ENCODE results near the gene CDK14. TPM values are rescaled to one million over a fixed set of nuclear protein-coding genes. Genes with fewer than 3 reads are reported as not detected.

The CDK14 gene
- total and polyA plus RNA-seq, 4 donors = 4.2 to 12.4 (median 7.4) TPM

DNA sequence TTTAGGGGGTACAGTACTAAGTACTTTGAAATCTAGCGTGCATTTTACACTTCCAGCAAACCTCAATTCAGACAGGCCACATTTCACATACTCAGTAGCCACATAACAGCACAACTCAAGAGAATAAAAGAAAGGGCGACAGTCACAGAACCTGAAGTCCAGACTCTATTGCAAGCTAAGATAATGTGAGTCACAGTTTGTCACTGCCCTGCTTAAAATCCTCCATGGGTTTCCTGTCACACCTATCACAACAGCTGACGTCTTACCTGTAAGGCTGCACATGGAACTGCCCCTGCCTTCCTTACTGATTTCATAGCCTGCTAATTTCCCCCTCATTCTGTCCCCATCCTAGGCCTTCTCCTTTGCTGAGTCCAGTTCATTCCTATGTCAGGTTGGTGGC, 16.1 kb upstream of the CDK14 start:
- no peak for DNase-seq (ENCODE audit: low spot score)
- Histone ChIP-seq H3K9ac (ENCODE audit: low read depth in 1 of 2, low read length in 2 of 2) (no peak overlapping the region), H3K36me3 (ENCODE audit: control insufficient read depth in 4 of 4, insufficient read depth in 3 of 4, low read depth in 1 of 4, low read length in 3 of 4) (no peaks in the 10 kb centered on the region), H3K27ac (ENCODE audit: low read depth in 1 of 2, low read length in 2 of 2) (no peak overlapping the region), H3K27me3 (ENCODE audit: control insufficient read depth in 4 of 4, insufficient read depth in 4 of 4, low read length in 3 of 4) (no peaks in the 10 kb centered on the region), H3K9me3 (ENCODE audit: control insufficient read depth in 4 of 4, low read length in 3 of 4) (no peaks in the 10 kb centered on the region), H3K4me1 (ENCODE audit: control insufficient read depth in 4 of 4, insufficient read depth in 4 of 4, low read length in 3 of 4) (peaks cover 0 to 3% (median 0%) of the 10 kb centered on the region in 4 donors), H3K4me3 (ENCODE audit: low read depth in 1 of 3, low read length in 3 of 3) (no peak overlapping the region)
- TF ChIP-seq, protein P1, sequence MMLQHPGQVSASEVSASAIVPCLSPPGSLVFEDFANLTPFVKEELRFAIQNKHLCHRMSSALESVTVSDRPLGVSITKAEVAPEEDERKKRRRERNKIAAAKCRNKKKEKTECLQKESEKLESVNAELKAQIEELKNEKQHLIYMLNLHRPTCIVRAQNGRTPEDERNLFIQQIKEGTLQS (IDR thresholded peaks at IDR 0.05) = no peak
- TF ChIP-seq EGR1 (IDR thresholded peaks at IDR 0.05; ENCODE audit: low read depth in 2 of 2) = no peak
- no peak for TF ChIP-seq NR2F2 (IDR thresholded peaks at IDR 0.05)
- TF ChIP-seq HNF4G (IDR thresholded peaks at IDR 0.05) = no peak
- no peak for TF ChIP-seq FOXA1 (IDR thresholded peaks at IDR 0.05)
- no peak for TF ChIP-seq JUND (IDR thresholded peaks at IDR 0.05)
- TF ChIP-seq HNF4A (conservative IDR thresholded peaks at IDR 0.05) = no peak
- TF ChIP-seq TAF1 (conservative IDR thresholded peaks at IDR 0.05) = no peak
- TF ChIP-seq RAD21 (IDR thresholded peaks at IDR 0.05) = no peak
- TF ChIP-seq REST (IDR thresholded peaks at IDR 0.05) = no peak
- no peak for TF ChIP-seq GABPA (IDR thresholded peaks at IDR 0.05 in 1 of 2, conservative IDR thresholded peaks at IDR 0.05 in 1 of 2)
- TF ChIP-seq, protein P2, sequence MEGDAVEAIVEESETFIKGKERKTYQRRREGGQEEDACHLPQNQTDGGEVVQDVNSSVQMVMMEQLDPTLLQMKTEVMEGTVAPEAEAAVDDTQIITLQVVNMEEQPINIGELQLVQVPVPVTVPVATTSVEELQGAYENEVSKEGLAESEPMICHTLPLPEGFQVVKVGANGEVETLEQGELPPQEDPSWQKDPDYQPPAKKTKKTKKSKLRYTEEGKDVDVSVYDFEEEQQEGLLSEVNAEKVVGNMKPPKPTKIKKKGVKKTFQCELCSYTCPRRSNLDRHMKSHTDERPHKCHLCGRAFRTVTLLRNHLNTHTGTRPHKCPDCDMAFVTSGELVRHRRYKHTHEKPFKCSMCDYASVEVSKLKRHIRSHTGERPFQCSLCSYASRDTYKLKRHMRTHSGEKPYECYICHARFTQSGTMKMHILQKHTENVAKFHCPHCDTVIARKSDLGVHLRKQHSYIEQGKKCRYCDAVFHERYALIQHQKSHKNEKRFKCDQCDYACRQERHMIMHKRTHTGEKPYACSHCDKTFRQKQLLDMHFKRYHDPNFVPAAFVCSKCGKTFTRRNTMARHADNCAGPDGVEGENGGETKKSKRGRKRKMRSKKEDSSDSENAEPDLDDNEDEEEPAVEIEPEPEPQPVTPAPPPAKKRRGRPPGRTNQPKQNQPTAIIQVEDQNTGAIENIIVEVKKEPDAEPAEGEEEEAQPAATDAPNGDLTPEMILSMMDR (IDR thresholded peaks at IDR 0.05; ENCODE audit: low read depth, low read length, missing input control) = no peak
- no peak for TF ChIP-seq FOXA2 (IDR thresholded peaks at IDR 0.05)
- TF ChIP-seq RXRA (IDR thresholded peaks at IDR 0.05) = no peak
- TF ChIP-seq SP1 (IDR thresholded peaks at IDR 0.05) = no peak
- TF ChIP-seq, protein P3, sequence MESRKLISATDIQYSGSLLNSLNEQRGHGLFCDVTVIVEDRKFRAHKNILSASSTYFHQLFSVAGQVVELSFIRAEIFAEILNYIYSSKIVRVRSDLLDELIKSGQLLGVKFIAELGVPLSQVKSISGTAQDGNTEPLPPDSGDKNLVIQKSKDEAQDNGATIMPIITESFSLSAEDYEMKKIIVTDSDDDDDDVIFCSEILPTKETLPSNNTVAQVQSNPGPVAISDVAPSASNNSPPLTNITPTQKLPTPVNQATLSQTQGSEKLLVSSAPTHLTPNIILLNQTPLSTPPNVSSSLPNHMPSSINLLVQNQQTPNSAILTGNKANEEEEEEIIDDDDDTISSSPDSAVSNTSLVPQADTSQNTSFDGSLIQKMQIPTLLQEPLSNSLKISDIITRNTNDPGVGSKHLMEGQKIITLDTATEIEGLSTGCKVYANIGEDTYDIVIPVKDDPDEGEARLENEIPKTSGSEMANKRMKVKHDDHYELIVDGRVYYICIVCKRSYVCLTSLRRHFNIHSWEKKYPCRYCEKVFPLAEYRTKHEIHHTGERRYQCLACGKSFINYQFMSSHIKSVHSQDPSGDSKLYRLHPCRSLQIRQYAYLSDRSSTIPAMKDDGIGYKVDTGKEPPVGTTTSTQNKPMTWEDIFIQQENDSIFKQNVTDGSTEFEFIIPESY (IDR thresholded peaks at IDR 0.05) = no peak
- TF ChIP-seq MAX (IDR thresholded peaks at IDR 0.05) = no peak
- TF ChIP-seq YY1 (IDR thresholded peaks at IDR 0.05) = no peak
- 93% methylated on average over 3 of the region's 3 CpGs for WGBS
